T-cell (primary cell): ENCODE data around the gene EFCAB6. TPM values are rescaled to one million over a fixed set of nuclear protein-coding genes. Genes with fewer than 3 reads are reported as not detected.

Experiments used
- ATAC-seq, 4 experiments: fragments of 200-7000 bp in 3 of 4; fragments of 150-1000 bp in 1 of 4; cut with Tn5 transposase; replicated peaks in 1 of 4; 1 replicate in 3 of 4; 2 replicates in 1 of 4; pipeline ENCODE4 v1.10.0; 2021; ENCODE audit warnings: moderate library complexity in 3 of 4, mild to moderate bottlenecking in 2 of 4, moderate number of reproducible peaks in 1 of 4
- CTCF ChIA-PET, 2 donors: fragments of 300-600 bp; sonication (Branson Sonifier 250); formaldehyde crosslinking; loops; one replicate each; lab custom pipeline; 2022; ENCODE audit warnings: antibody characterized with exemption in 2 of 2; lab: Charles Lee
- POLR2A ChIA-PET, 2 donors: fragments of 300-600 bp; sonication (Branson Sonifier 250); formaldehyde crosslinking; loops; one replicate each; lab custom pipeline; 2022; ENCODE audit warnings: antibody characterized with exemption in 2 of 2; lab: Charles Lee
- DNase-seq, 35 experiments: peaks; one replicate each; pipeline versions ENCODE4 v3.0.0 to v3.0.0-alpha.2; 2013 to 2023
- H3K27ac ChIP-seq: one replicate; pipeline ENCODE4 v1.5.1; 2013; ENCODE audit warnings: low read length
- H3K27me3 ChIP-seq, 2 experiments: replicated peaks in 1 of 2; 1 replicate in 1 of 2; 2 replicates in 1 of 2; pipeline versions ENCODE4 v1.6.1 to v1.7.0; 2013; ENCODE audit warnings: low read length in 1 of 2, mixed read lengths in 1 of 2; ENCODE audit not compliant: control insufficient read depth in 2 of 2, insufficient read depth in 2 of 2; ENCODE audit errors: extremely low read depth in 1 of 2
- H3K36me3 ChIP-seq, 2 donors: 1 replicate in 1 of 2; 2 replicates in 1 of 2; pipeline versions ENCODE4 v1.6.1 to v1.7.0; 2013; ENCODE audit warnings: low read length in 1 of 2; ENCODE audit not compliant: control insufficient read depth in 2 of 2, insufficient read depth in 1 of 2; ENCODE audit errors: extremely low read depth in 1 of 2
- H3K4me1 ChIP-seq, 2 experiments: 1 replicate in 1 of 2; 2 replicates in 1 of 2; pipeline versions ENCODE4 v1.6.1 to v1.7.0; 2013; ENCODE audit warnings: low read length in 2 of 2, mixed read lengths in 1 of 2; ENCODE audit not compliant: insufficient read depth in 2 of 2, control insufficient read depth in 1 of 2; ENCODE audit errors: extremely low read depth in 1 of 2
- H3K4me3 ChIP-seq, 2 donors: 1 replicate in 1 of 2; 2 replicates in 1 of 2; pipeline versions ENCODE4 v1.5.1 to v1.7.0; 2013; ENCODE audit warnings: mild to moderate bottlenecking in 2 of 2, low read length in 1 of 2, moderate library complexity in 1 of 2; ENCODE audit not compliant: control insufficient read depth in 1 of 2; ENCODE audit errors: extremely low read depth in 1 of 2
- H3K9me3 ChIP-seq: 2 replicates; pipeline ENCODE4 v1.7.0; 2013
- H3K27ac Mint-ChIP-seq, 2 donors: one replicate each; pipeline ENCODE4 v1.8.0; 2020 to 2021; ENCODE audit warnings: mild to moderate bottlenecking in 2 of 2, mixed read lengths in 2 of 2
- H3K27me3 Mint-ChIP-seq, 2 donors: one replicate each; pipeline ENCODE4 v1.8.0; 2021 to 2022; ENCODE audit warnings: mixed read lengths in 2 of 2
- H3K36me3 Mint-ChIP-seq: one replicate; pipeline ENCODE4 v1.8.0; 2021; ENCODE audit warnings: mixed read lengths
- H3K4me1 Mint-ChIP-seq, 3 donors: one replicate each; pipeline ENCODE4 v1.8.0; 2020 to 2022; ENCODE audit warnings: mixed read lengths in 3 of 3, mild to moderate bottlenecking in 1 of 3
- H3K4me3 Mint-ChIP-seq, 3 donors: one replicate each; pipeline ENCODE4 v1.8.0; 2020 to 2022; ENCODE audit warnings: mild to moderate bottlenecking in 3 of 3, mixed read lengths in 3 of 3, moderate library complexity in 3 of 3
- H3K9me3 Mint-ChIP-seq, 3 donors: one replicate each; pipeline ENCODE4 v1.8.0; 2020 to 2022; ENCODE audit warnings: mixed read lengths in 3 of 3
- WGBS: methylation state at CpG from one replicate; pipeline ENCODE4 v1.1.5; 2013; ENCODE audit warnings: missing lambda C conversion rate; ENCODE audit not compliant: insufficient coverage; 5-methylcytosine and 5-hydroxymethylcytosine counted together
- total RNA-seq, 35 experiments: library from RNA in 6 of 35; stranded (reverse) in 6 of 35; fragments of 120-200 nt in 1 of 35; gene quantifications; one replicate each; pipeline versions ENCODE4 v1.2.1 to v1.2.4 and lab custom pipeline; 2013 to 2026

Gene EFCAB6
- total RNA-seq, 5 donors from 2014 or later (not counting 1 experiment from before 2014, with no cell fraction given): 0.26 to 0.89 (median 0.53) TPM

DNA sequence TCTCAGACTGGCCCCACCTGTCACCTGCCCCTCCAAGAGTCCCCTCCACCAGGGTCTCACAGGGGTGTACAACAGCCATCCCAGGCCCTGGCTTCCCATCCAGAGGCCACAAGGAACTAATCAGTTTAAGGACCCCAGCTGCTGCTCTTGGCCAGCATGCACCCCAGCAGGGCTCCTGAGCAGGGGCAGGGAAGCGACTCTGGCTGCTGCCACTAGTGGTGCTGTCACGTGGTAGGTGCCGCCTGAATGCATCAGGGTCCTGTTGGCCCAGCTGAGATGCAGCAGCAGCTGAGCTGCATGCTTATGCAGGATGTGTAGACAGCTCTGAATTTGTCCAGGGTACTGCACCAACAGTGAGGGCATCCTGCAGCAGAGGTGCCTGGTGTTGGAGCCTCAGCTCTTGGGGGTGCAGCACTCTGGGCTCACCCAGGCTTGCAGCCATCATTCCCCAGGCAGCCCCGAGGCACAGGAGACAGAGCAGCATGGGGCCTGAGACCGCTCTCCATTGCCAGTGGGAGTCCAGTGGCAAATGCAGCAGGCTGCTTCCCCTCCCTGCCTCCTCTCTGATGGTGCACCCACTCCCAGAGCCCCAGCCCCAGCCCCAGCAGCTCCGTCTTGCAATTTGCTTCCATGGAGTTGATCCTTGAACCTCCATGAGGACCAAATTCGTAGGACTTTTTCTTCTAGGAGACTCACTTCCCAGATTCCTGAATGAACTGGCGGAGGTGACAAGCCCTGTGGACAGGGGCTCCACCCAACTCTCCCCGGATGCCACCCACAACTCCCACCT, 301.6 kb downstream of the EFCAB6 start:
- ChIA-PET CTCF (no interaction called here), POLR2A (no interaction called here)
- Mint-ChIP-seq H3K27ac (no peak overlapping the region), H3K9me3 (no peaks in the 10 kb centered on the region), H3K4me3 (no peak overlapping the region), H3K27me3 (peaks cover 3 to 4% of the 10 kb centered on the region in 2 donors), H3K36me3 (no peaks in the 10 kb centered on the region), H3K4me1 (no peaks in the 10 kb centered on the region)
- no peaks in the 10 kb centered on the region for H3K9me3 ChIP-seq
- 78% methylated on average over 7 of the region's 9 CpGs for WGBS
- no peak for DNase-seq
- no peak for ATAC-seq
- H3K27ac ChIP-seq: no peak overlapping the region
- peaks cover 0 to 18% of the 10 kb centered on the region in 2 experiments for H3K27me3 ChIP-seq
- no peaks in the 10 kb centered on the region for H3K4me1 ChIP-seq
- H3K4me3 ChIP-seq: no peak overlapping the region
- H3K36me3 ChIP-seq: no peaks in the 10 kb centered on the region

DNA sequence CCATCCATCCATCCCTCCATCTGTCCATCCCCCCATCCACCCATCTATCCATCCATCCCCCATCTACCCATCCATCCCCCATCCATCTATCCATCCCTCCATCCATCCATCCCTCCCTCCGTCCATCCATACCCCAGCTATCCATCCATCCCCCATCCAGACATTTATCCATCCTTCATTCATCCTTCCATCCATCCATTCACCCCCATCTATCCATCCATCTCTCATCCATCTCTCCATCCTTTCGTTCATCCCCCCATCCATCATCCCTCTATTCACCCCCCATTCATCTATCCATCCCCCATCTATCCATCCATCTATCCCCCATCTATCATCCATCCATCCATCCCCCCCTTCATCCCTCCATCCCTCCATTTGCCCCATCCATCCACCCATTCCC, 302.8 kb downstream of the EFCAB6 start:
- Histone ChIP-seq H3K4me1 (no peaks in the 10 kb centered on the region), H3K4me3 (no peak overlapping the region), H3K27me3 (peaks cover 0 to 14% of the 10 kb centered on the region in 2 experiments), H3K9me3 (no peaks in the 10 kb centered on the region), H3K36me3 (no peaks in the 10 kb centered on the region), H3K27ac (no peak overlapping the region)
- 87% methylated on average over 2 of the region's 2 CpGs for WGBS
- ATAC-seq (no peak), DNase-seq (no peak)
- no peaks in the 10 kb centered on the region for H3K9me3 Mint-ChIP-seq
- H3K4me3 Mint-ChIP-seq: no peak overlapping the region
- H3K36me3 Mint-ChIP-seq: no peaks in the 10 kb centered on the region
- POLR2A ChIA-PET: no interaction called here
- peaks cover 3 to 4% of the 10 kb centered on the region in 2 donors for H3K27me3 Mint-ChIP-seq
- H3K27ac Mint-ChIP-seq: no peak overlapping the region
- H3K4me1 Mint-ChIP-seq: no peaks in the 10 kb centered on the region
- CTCF ChIA-PET: no interaction called here

DNA sequence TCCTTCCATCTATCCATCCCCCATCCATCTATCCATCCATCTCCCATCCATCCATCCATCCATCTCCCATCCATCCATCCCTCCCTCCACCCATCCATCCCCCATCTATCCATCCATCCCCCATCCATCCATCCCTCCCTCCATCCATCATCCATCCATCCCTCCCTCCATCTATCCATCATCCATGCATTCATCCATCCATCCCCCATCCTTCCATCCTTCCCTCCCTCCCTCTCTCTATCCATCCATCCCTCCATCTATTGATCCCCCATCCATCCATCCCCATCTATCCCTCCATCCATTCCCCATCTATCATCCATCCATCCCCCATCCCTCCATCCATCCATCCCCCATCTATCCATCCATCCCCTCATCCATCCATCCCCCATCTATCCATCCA, 303.6 kb downstream of the EFCAB6 start:
- Histone ChIP-seq H3K27me3 (peaks cover 0 to 14% of the 10 kb centered on the region in 2 experiments), H3K4me1 (no peaks in the 10 kb centered on the region), H3K27ac (no peak overlapping the region), H3K36me3 (no peaks in the 10 kb centered on the region), H3K9me3 (no peaks in the 10 kb centered on the region), H3K4me3 (no peak overlapping the region)
- peaks cover 3 to 4% of the 10 kb centered on the region in 2 donors for H3K27me3 Mint-ChIP-seq
- DNase-seq (no peak), ATAC-seq (no peak)
- H3K9me3 Mint-ChIP-seq: no peaks in the 10 kb centered on the region
- H3K4me3 Mint-ChIP-seq: no peak overlapping the region
- ChIA-PET POLR2A (no interaction called here), CTCF (no interaction called here)
- H3K27ac Mint-ChIP-seq: no peak overlapping the region
- no peaks in the 10 kb centered on the region for H3K36me3 Mint-ChIP-seq
- H3K4me1 Mint-ChIP-seq: no peaks in the 10 kb centered on the region

DNA sequence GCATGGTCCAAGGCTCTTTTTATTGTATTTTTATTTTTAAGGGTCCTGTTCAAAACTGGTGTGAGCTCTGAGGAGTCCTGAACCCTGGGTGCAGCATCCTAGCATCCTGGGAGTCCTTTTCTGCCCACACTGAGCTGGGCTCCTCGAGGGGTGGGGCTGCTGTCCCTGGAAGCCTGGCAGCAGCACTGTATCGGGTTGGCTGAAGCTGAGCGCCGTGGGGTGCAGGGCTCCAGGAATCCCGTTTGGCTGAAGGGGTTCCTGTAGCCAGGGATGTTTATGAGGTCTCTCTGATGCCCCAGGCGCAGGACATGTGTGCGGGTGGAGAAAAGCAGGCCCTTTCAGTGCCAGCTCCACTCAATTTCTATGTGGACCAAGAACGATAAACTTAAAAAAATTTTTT, 304.9 kb downstream of the EFCAB6 start:
- ATAC-seq: no peak
- Histone ChIP-seq H3K4me1 (no peaks in the 10 kb centered on the region), H3K9me3 (no peaks in the 10 kb centered on the region), H3K4me3 (no peak overlapping the region), H3K36me3 (no peaks in the 10 kb centered on the region), H3K27me3 (peaks cover 0 to 17% of the 10 kb centered on the region in 2 experiments), H3K27ac (no peak overlapping the region)
- H3K36me3 Mint-ChIP-seq: no peaks in the 10 kb centered on the region
- no peaks in the 10 kb centered on the region for H3K27me3 Mint-ChIP-seq
- no peak overlapping the region for H3K27ac Mint-ChIP-seq
- ChIA-PET POLR2A (no interaction called here), CTCF (no interaction called here)
- H3K4me3 Mint-ChIP-seq: no peak overlapping the region
- no peak for DNase-seq
- WGBS: 19% methylated on average over 2 of the region's 8 CpGs
- H3K9me3 Mint-ChIP-seq: no peaks in the 10 kb centered on the region
- H3K4me1 Mint-ChIP-seq: no peaks in the 10 kb centered on the region

DNA sequence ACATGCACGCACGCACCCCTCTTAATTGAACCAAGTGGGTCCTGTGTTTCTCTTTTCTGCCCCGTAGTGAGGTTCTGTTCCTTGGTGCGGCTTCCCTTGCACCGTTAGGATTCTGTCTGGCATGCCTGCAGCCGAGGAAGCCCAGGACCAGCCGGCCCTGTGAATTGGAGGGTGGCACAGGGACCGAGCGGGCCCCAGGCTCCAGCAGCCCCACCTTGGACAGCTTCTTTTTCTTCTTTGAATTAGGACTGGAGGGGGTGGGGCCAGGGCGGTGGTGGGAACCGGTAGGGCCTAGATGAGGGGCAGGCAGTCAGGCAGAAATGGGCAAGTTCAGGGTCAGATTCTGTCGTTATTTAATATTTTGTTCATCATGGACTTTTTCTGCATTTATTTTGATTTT, 305.6 kb downstream of the EFCAB6 start:
- POLR2A ChIA-PET: interaction anchor here in 1 of 2 donors (0.6 kb wide), 1 partner anchor 1056 kb away, joined by 3 read pairs; no protein-coding TSS in a partner anchor
- CTCF ChIA-PET: no interaction called here
- Mint-ChIP-seq H3K27me3 (no peaks in the 10 kb centered on the region), H3K4me1 (no peaks in the 10 kb centered on the region), H3K27ac (no peak overlapping the region), H3K4me3 (no peak overlapping the region), H3K9me3 (no peaks in the 10 kb centered on the region), H3K36me3 (no peaks in the 10 kb centered on the region)
- Histone ChIP-seq H3K4me1 (no peaks in the 10 kb centered on the region), H3K9me3 (no peaks in the 10 kb centered on the region), H3K27me3 (peaks cover 0 to 13% of the 10 kb centered on the region in 2 experiments), H3K36me3 (no peaks in the 10 kb centered on the region), H3K27ac (no peak overlapping the region), H3K4me3 (no peak overlapping the region)
- ATAC-seq: no peak
- no peak for DNase-seq
- WGBS: 83% methylated on average over 10 of the region's 12 CpGs

DNA sequence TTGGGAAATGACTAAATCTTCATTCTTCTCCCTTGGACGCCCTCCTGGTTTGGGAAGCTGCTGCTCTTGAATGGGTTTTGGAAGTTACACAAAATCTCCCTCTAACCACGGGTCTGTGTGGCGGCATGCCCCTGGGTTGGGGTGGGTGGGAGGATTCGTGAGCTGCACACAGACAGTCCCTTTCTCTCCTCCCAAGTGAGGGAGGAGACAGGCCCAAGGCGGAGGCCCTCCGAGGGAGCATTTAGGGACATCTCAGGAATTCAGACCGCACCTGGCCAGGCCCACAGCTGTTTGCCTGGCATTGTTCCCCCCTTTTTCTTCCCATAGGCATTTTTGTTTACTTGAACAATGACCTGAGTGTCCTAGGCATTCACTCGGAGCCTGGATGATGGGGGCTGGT, 306.2 kb downstream of the EFCAB6 start:
- 82% methylated on average over 3 of the region's 8 CpGs for WGBS
- Mint-ChIP-seq H3K4me3 (no peak overlapping the region), H3K36me3 (no peaks in the 10 kb centered on the region), H3K4me1 (no peaks in the 10 kb centered on the region), H3K9me3 (no peaks in the 10 kb centered on the region), H3K27ac (no peak overlapping the region), H3K27me3 (no peaks in the 10 kb centered on the region)
- H3K36me3 ChIP-seq: no peaks in the 10 kb centered on the region
- H3K4me1 ChIP-seq: no peaks in the 10 kb centered on the region
- H3K9me3 ChIP-seq: no peaks in the 10 kb centered on the region
- peaks cover 0 to 13% of the 10 kb centered on the region in 2 experiments for H3K27me3 ChIP-seq
- no peak overlapping the region for H3K27ac ChIP-seq
- ChIA-PET POLR2A (interaction anchor here in 1 of 2 donors (0.6 kb wide), 1 partner anchor 1056 kb away, joined by 3 read pairs; no protein-coding TSS in a partner anchor), CTCF (no interaction called here)
- no peak overlapping the region for H3K4me3 ChIP-seq
- no peak for DNase-seq
- no peak for ATAC-seq
